ENCODE data around the gene CRIM1.

CRIM1 gene

GRCh38 chr2:36356990-36357846 lies 1.6 kb downstream of the CRIM1 start:
- Histone ChIP-seq H4K20me1 (ENCODE audit: insufficient read depth, low read length) (no peaks in the 10 kb centered on the region), H3K36me3 (ENCODE audit: insufficient read depth, low read length) (no peaks in the 10 kb centered on the region), H3K27me3 (ENCODE audit: insufficient read depth, low read length, poor library complexity) (no peaks in the 10 kb centered on the region), H3K4me3 (ENCODE audit: low read depth in 1 of 2, low read length in 2 of 2) (no peak overlapping the region), H3K9ac (ENCODE audit: low read depth, low read length) (no peak overlapping the region), H3K4me1 (ENCODE audit: insufficient read depth, low read length) (no peaks in the 10 kb centered on the region), H3K79me2 (ENCODE audit: insufficient read depth, low read length) (no peaks in the 10 kb centered on the region), H3K9me3 (ENCODE audit: insufficient read depth, low read length, severe bottlenecking) (no peaks in the 10 kb centered on the region), H2AFZ (ENCODE audit: low read depth, low read length) (no peak overlapping the region), H3K4me2 (ENCODE audit: insufficient read depth, low read length) (no peak overlapping the region), H3K27ac (ENCODE audit: low read length) (no peak overlapping the region)
- ATAC-seq (ENCODE audit: insufficient read depth, low read depth) (no peak), DNase-seq (no peak)
- TF ChIP-seq EZH2 (IDR thresholded peaks at IDR 0.05; ENCODE audit: borderline replicate concordance, low read depth, low read length, severe bottlenecking) (no peak), CTCF (IDR thresholded peaks at IDR 0.05; ENCODE audit: borderline replicate concordance, extremely low read depth, low read length, poor library complexity, severe bottlenecking) (no peak)

GRCh38 chr2:36357847-36358659 lies 2.5 kb downstream of the CRIM1 start:
- Histone ChIP-seq H3K79me2 (ENCODE audit: insufficient read depth, low read length) (no peaks in the 10 kb centered on the region), H3K9me3 (ENCODE audit: insufficient read depth, low read length, severe bottlenecking) (no peaks in the 10 kb centered on the region), H2AFZ (ENCODE audit: low read depth, low read length) (no peak overlapping the region), H3K4me1 (ENCODE audit: insufficient read depth, low read length) (no peaks in the 10 kb centered on the region), H3K9ac (ENCODE audit: low read depth, low read length) (no peak overlapping the region), H3K4me2 (ENCODE audit: insufficient read depth, low read length) (no peak overlapping the region), H3K27ac (ENCODE audit: low read length) (no peak overlapping the region), H4K20me1 (ENCODE audit: insufficient read depth, low read length) (no peaks in the 10 kb centered on the region), H3K27me3 (ENCODE audit: insufficient read depth, low read length, poor library complexity) (no peaks in the 10 kb centered on the region), H3K36me3 (ENCODE audit: insufficient read depth, low read length) (no peaks in the 10 kb centered on the region), H3K4me3 (ENCODE audit: low read depth in 1 of 2, low read length in 2 of 2) (no peak overlapping the region)
- TF ChIP-seq CTCF (IDR thresholded peaks at IDR 0.05; ENCODE audit: borderline replicate concordance, extremely low read depth, low read length, poor library complexity, severe bottlenecking), result no peak
- no peak for TF ChIP-seq EZH2 (IDR thresholded peaks at IDR 0.05; ENCODE audit: borderline replicate concordance, low read depth, low read length, severe bottlenecking)
- DNase-seq (no peak), ATAC-seq (ENCODE audit: insufficient read depth, low read depth) (no peak)

GRCh38 chr2:36359067-36359466 lies 3.5 kb downstream of the CRIM1 start:
- H3K79me2 ChIP-seq (ENCODE audit: insufficient read depth, low read length), result no peaks in the 10 kb centered on the region
- no peak overlapping the region for H3K27ac ChIP-seq (ENCODE audit: low read length)
- H3K27me3 ChIP-seq (ENCODE audit: insufficient read depth, low read length, poor library complexity), result no peaks in the 10 kb centered on the region
- peak; percentile 44 for TF ChIP-seq CTCF (IDR thresholded peaks at IDR 0.05; ENCODE audit: borderline replicate concordance, extremely low read depth, low read length, poor library complexity, severe bottlenecking)
- no peak for TF ChIP-seq EZH2 (IDR thresholded peaks at IDR 0.05; ENCODE audit: borderline replicate concordance, low read depth, low read length, severe bottlenecking)
- H3K4me2 ChIP-seq (ENCODE audit: insufficient read depth, low read length), result no peak overlapping the region
- H3K9me3 ChIP-seq (ENCODE audit: insufficient read depth, low read length, severe bottlenecking), result no peaks in the 10 kb centered on the region
- H2AFZ ChIP-seq (ENCODE audit: low read depth, low read length), result no peak overlapping the region
- H3K4me1 ChIP-seq (ENCODE audit: insufficient read depth, low read length), result no peaks in the 10 kb centered on the region
- ATAC-seq (ENCODE audit: insufficient read depth, low read depth), result no peak
- no peak overlapping the region for H3K9ac ChIP-seq (ENCODE audit: low read depth, low read length)
- H4K20me1 ChIP-seq (ENCODE audit: insufficient read depth, low read length), result no peaks in the 10 kb centered on the region
- no peak overlapping the region for H3K4me3 ChIP-seq (ENCODE audit: low read depth in 1 of 2, low read length in 2 of 2)
- DNase-seq, result no peak
- no peaks in the 10 kb centered on the region for H3K36me3 ChIP-seq (ENCODE audit: insufficient read depth, low read length)

Measured in DND-41 (cell line).